Endothelial cell of umbilical vein (primary cell): ENCODE results near the gene SOCS3. TPM values are rescaled to one million over a fixed set of nuclear protein-coding genes. Genes with fewer than 3 reads are reported as not detected.

Experiments used
- BruUV-seq: library from RNA; stranded (reverse); fragments of 400-500 nt; replicated peaks from 2 replicates; lab custom pipeline; 2021; lab: Mats Ljungman, UMichigan
- CTCF ChIA-PET: fragments of 300-600, 350-600 bp; sonication (Branson Sonifier 250); formaldehyde crosslinking; loops from one replicate; lab custom pipeline; 2021; ENCODE audit warnings: antibody characterized with exemption, inconsistent platforms; lab: Charles Lee
- POLR2A ChIA-PET: fragments of 300-600, 350-600 bp; sonication (Branson Sonifier 250); formaldehyde crosslinking; loops from one replicate; lab custom pipeline; 2021; ENCODE audit warnings: antibody characterized with exemption, inconsistent platforms; lab: Charles Lee
- DNase-seq: peaks from one replicate; pipeline ENCODE4 v3.0.0-alpha.2; 2011; ENCODE audit warnings: low read depth, low spot score
- FAIRE-seq: peaks from 2 replicates; lab custom pipeline; 2011; peaks lifted over from hg19 to GRCh38; lab: Jason Lieb, UNC
- H2AFZ ChIP-seq: 2 replicates; pipeline ENCODE4 v1.6.0; 2012; ENCODE audit warnings: low read depth, low read length, control low read depth, inconsistent platforms
- H3K27ac ChIP-seq: 2 replicates; pipeline ENCODE4 v1.5.1; 2011; ENCODE audit warnings: low read depth, mild to moderate bottlenecking, control low read depth, low read length, moderate library complexity; ENCODE audit not compliant: insufficient read depth
- H3K27me3 ChIP-seq, 2 experiments: 2 replicates each; pipeline versions ENCODE4 v1.6.0 to v1.6.1; 2011; ENCODE audit warnings: low read length in 2 of 2, mixed read lengths in 1 of 2; ENCODE audit not compliant: control insufficient read depth in 2 of 2, insufficient read depth in 2 of 2
- H3K36me3 ChIP-seq, 2 experiments: 2 replicates in 1 of 2; 3 replicates in 1 of 2; pipeline ENCODE4 v1.5.1; 2011; ENCODE audit warnings: low read length in 2 of 2, mild to moderate bottlenecking in 1 of 2, moderate library complexity in 1 of 2; ENCODE audit not compliant: control insufficient read depth in 2 of 2, insufficient read depth in 2 of 2; ENCODE audit errors: extremely low read depth in 1 of 2
- H3K4me1 ChIP-seq: 3 replicates; pipeline ENCODE4 v1.5.1; 2011; ENCODE audit warnings: mild to moderate bottlenecking, low read length; ENCODE audit not compliant: control insufficient read depth, insufficient read depth; ENCODE audit errors: extremely low read depth
- H3K4me2 ChIP-seq: 2 replicates; pipeline ENCODE4 v1.6.1; 2011; ENCODE audit warnings: low read length, control low read depth, mixed read lengths; ENCODE audit not compliant: insufficient read depth
- H3K4me3 ChIP-seq, 3 experiments: fragments of 200-600 bp in 1 of 3; sonication (generic), shearing (Covaris generic) in 1 of 3; replicated peaks in 1 of 3; 2 replicates each; pipeline ENCODE4 v1.5.1; 2011 to 2016; ENCODE audit warnings: control low read depth in 3 of 3, low read length in 3 of 3, mild to moderate bottlenecking in 2 of 3, inconsistent platforms in 1 of 3, low read depth in 1 of 3, moderate library complexity in 1 of 3; ENCODE audit not compliant: insufficient read depth in 1 of 3
- H3K79me2 ChIP-seq: 2 replicates; pipeline ENCODE4 v1.6.0; 2012; ENCODE audit warnings: low read length, inconsistent platforms; ENCODE audit not compliant: control insufficient read depth, insufficient read depth
- H3K9ac ChIP-seq: replicated peaks from 2 replicates; pipeline ENCODE3; 2011; ENCODE audit warnings: low read length, control low read depth; ENCODE audit not compliant: insufficient read depth; ENCODE audit errors: extremely low read depth
- H3K9me1 ChIP-seq: replicated peaks from 3 replicates; pipeline ENCODE4 v1.6.0; 2011; ENCODE audit warnings: mild to moderate bottlenecking, low read length; ENCODE audit not compliant: control insufficient read depth, insufficient read depth; ENCODE audit errors: extremely low read depth
- H3K9me3 ChIP-seq: replicated peaks from 2 replicates; pipeline ENCODE4 v1.5.1; 2012; ENCODE audit warnings: low read length, inconsistent platforms; ENCODE audit not compliant: control insufficient read depth, insufficient read depth
- H4K20me1 ChIP-seq: replicated peaks from 2 replicates; pipeline ENCODE3; 2011; ENCODE audit warnings: mild to moderate bottlenecking, low read length; ENCODE audit not compliant: control insufficient read depth, insufficient read depth; ENCODE audit errors: extremely low read depth
- EZH2 ChIP-seq: IDR thresholded peaks from 2 replicates; pipeline ENCODE4 v1.6.1; 2012; ENCODE audit warnings: borderline replicate concordance, low read depth, mild to moderate bottlenecking, moderate library complexity, low read length, inconsistent platforms; ENCODE audit not compliant: severe bottlenecking
- FOS ChIP-seq: IDR thresholded peaks from 2 replicates; pipeline ENCODE4 v1.6.1; 2011; ENCODE audit warnings: mild to moderate bottlenecking, low read length, moderate library complexity, borderline replicate concordance; ENCODE audit not compliant: insufficient read depth
- GATA2 ChIP-seq: IDR thresholded peaks from 2 replicates; pipeline ENCODE4 v1.7.0; 2011; ENCODE audit warnings: low read depth, mild to moderate bottlenecking, moderate library complexity, mixed read lengths, low read length; ENCODE audit not compliant: insufficient read length, insufficient read depth
- JUN ChIP-seq: IDR thresholded peaks from 2 replicates; pipeline ENCODE4 v1.6.1; 2011; ENCODE audit warnings: borderline replicate concordance, low read depth; ENCODE audit not compliant: insufficient read length, insufficient read depth
- MYC ChIP-seq: IDR thresholded peaks from one replicate; pipeline ENCODE4 v1.6.1; 2011; ENCODE audit warnings: mild to moderate bottlenecking, low read depth, low read length
- POLR2A ChIP-seq: IDR thresholded peaks from 2 replicates; pipeline ENCODE4 v1.6.1; 2012; ENCODE audit warnings: low read depth, mild to moderate bottlenecking, control low read depth, low read length
- POLR2AphosphoS5 ChIP-seq: IDR thresholded peaks from 2 replicates; pipeline ENCODE4 v1.6.1; 2012; ENCODE audit warnings: low read depth, mild to moderate bottlenecking, control low read depth, low read length, moderate library complexity; ENCODE audit not compliant: insufficient read depth
- dilution Hi-C: fragments of 300-500 bp; cut with MboI; formaldehyde crosslinking; loops from one replicate; pipeline ENCODE4 v1.15.0; 2019; ENCODE audit warnings: low sequenced_read_pairs; ENCODE audit not compliant: extremely low pct_ligation_motif_present
- intact Hi-C: fragments of 100-400 bp; cut with micrococcal nuclease; formaldehyde crosslinking; loops from one replicate; pipeline ENCODE4 v1.10.0; 2022
- polyA plus RNA-seq, 4 experiments: library from polyadenylated mRNA; depleted of rRNA in 3 of 4; stranded (reverse) in 3 of 4; unstranded in 1 of 4; fragments of >200 nt; gene quantifications; 2 replicates each; pipeline versions ENCODE4 v1.2.1 to v1.2.3, GENCODE V29; 2011 to 2012; ENCODE audit warnings: missing spikeins in 1 of 4
- total RNA-seq: library from RNA; stranded (reverse); gene quantifications from 2 replicates; pipeline ENCODE4 v1.2.3, GENCODE V29; 2021
- TF ChIP-seq, protein P1 (sequence below): IDR thresholded peaks from 2 replicates; pipeline ENCODE4 v1.6.1; 2011; ENCODE audit not compliant: insufficient read depth, insufficient read length
- TF ChIP-seq, protein P2 (sequence below), 2 donors: IDR thresholded peaks; 1 replicate in 1 of 2; 2 replicates in 1 of 2; pipeline ENCODE4 v1.5.1; 2011; ENCODE audit warnings: low read length in 2 of 2, mild to moderate bottlenecking in 2 of 2, moderate library complexity in 2 of 2, control low read depth in 1 of 2, inconsistent platforms in 1 of 2, low read depth in 1 of 2; ENCODE audit not compliant: insufficient read depth in 1 of 2; ENCODE audit errors: extremely low read depth in 1 of 2

The SOCS3 gene
- total and polyA plus RNA-seq, 2 donors (not counting 3 experiments of a cell fraction or from before 2014, with no cell fraction given): 6.2 to 14.3 TPM

DNA sequence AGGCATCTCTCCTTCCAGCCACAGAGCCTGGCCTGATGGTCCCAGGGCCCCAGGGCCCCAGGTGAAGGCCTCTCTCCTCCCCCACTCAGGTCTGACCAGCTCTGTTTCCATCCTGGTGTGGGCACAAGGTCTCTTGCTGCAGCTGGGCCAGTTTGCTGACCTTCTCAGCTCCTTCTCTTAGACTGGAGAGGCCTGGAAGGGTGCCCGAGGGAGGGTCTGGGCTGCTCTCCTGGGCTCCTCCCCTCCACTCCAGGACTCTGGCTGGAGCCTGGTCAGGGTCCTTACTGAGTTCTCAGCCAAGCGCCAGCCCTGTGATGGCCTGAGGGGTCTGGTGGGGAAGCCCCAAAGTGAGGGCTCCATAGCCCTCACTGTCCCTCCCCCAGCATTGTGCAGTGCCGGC, 12.4 kb downstream of the SOCS3 start:
- intact Hi-C loops (no loop called here), dilution Hi-C loops (no loop called here)
- H3K79me2 ChIP-seq: no peaks in the 10 kb centered on the region
- no peaks in the 10 kb centered on the region for H3K9me3 ChIP-seq
- BruUV-seq: no TSS peak
- no peak for DNase-seq
- no peak overlapping the region for H3K27ac ChIP-seq
- no peak overlapping the region for H2AFZ ChIP-seq
- H3K9ac ChIP-seq: no peak overlapping the region
- POLR2A ChIA-PET: no interaction called here
- no peak overlapping the region for H3K4me3 ChIP-seq
- no peak overlapping the region for H3K4me2 ChIP-seq
- no peaks in the 10 kb centered on the region for H3K36me3 ChIP-seq
- no peaks in the 10 kb centered on the region for H3K9me1 ChIP-seq
- no peak for FAIRE-seq
- CTCF ChIA-PET: interaction anchor here (1.2 kb wide), 1 partner anchor 43 kb away, joined by 3 read pairs; no protein-coding TSS in a partner anchor
- TF ChIP-seq GATA2 (no peak), EZH2 (no peak), FOS (no peak)
- H4K20me1 ChIP-seq: no peaks in the 10 kb centered on the region
- peaks cover 43% of the 10 kb centered on the region for H3K4me1 ChIP-seq
- no peaks in the 10 kb centered on the region for H3K27me3 ChIP-seq

DNA sequence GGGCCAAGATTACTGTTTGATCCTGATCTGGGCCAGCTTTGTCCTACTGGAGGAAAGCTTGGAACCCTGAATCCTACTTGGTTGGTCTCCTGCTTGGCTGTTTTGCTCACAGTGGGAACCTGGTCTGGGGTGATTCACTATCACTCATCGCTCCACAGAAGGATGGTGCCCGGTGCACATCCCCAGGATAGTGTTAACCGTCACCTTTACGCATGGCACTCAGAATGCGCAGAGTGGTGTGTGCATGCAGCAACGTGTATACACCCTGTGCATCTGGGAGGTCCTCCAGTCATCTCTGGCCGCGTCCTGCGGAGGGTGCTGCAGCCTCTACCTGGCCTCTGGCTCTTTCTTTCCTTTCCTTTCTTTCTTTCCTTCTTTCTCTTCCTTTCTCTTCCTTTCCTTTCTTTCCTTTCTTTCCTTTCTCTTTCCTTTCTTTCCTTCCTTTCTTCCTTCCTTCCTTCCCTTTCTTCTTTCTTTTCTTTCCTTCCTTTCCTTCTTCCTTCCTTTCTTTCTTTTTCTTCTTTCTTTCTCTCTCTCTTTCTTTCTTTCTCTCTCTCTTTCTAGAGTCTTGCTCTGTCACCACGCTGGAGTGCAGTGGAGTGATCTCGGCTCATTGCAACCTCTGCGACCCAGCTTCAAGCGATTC, 13.1 kb downstream of the SOCS3 start:
- Histone ChIP-seq H3K9me3 (no peaks in the 10 kb centered on the region), H3K79me2 (no peaks in the 10 kb centered on the region), H3K9ac (no peak overlapping the region), H3K27me3 (no peaks in the 10 kb centered on the region), H3K4me1 (peaks cover 41% of the 10 kb centered on the region), H4K20me1 (no peaks in the 10 kb centered on the region), H3K36me3 (no peaks in the 10 kb centered on the region), H3K4me2 (no peak overlapping the region), H3K27ac (no peak overlapping the region), H2AFZ (no peak overlapping the region), H3K9me1 (no peaks in the 10 kb centered on the region), H3K4me3 (no peak overlapping the region)
- DNase-seq (no peak), FAIRE-seq (no peak)
- dilution Hi-C loops (no loop called here), intact Hi-C loops (no loop called here)
- POLR2A ChIA-PET: no interaction called here
- CTCF ChIA-PET: no interaction called here
- TF ChIP-seq POLR2AphosphoS5: no peak
- TF ChIP-seq JUN: no peak
- no peak for TF ChIP-seq POLR2A
- TF ChIP-seq, protein P1, sequence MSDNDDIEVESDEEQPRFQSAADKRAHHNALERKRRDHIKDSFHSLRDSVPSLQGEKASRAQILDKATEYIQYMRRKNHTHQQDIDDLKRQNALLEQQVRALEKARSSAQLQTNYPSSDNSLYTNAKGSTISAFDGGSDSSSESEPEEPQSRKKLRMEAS: no peak
- no peak for TF ChIP-seq FOS
- no peak for TF ChIP-seq MYC
- no peak for TF ChIP-seq GATA2
- TF ChIP-seq, protein P2, sequence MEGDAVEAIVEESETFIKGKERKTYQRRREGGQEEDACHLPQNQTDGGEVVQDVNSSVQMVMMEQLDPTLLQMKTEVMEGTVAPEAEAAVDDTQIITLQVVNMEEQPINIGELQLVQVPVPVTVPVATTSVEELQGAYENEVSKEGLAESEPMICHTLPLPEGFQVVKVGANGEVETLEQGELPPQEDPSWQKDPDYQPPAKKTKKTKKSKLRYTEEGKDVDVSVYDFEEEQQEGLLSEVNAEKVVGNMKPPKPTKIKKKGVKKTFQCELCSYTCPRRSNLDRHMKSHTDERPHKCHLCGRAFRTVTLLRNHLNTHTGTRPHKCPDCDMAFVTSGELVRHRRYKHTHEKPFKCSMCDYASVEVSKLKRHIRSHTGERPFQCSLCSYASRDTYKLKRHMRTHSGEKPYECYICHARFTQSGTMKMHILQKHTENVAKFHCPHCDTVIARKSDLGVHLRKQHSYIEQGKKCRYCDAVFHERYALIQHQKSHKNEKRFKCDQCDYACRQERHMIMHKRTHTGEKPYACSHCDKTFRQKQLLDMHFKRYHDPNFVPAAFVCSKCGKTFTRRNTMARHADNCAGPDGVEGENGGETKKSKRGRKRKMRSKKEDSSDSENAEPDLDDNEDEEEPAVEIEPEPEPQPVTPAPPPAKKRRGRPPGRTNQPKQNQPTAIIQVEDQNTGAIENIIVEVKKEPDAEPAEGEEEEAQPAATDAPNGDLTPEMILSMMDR (IDR thresholded peaks at IDR 0.05; ENCODE audit: extremely low read depth in 1 of 2, insufficient read depth in 1 of 2, low read depth in 1 of 2, low read length in 2 of 2): no peak
- BruUV-seq: no TSS peak
